Smooth muscle cell (in vitro differentiated cells): ENCODE data around the gene EIF2AK2. TPM values are rescaled to one million over a fixed set of nuclear protein-coding genes. Genes with fewer than 3 reads are reported as not detected.
A peak's percentile ranks its signal among the peaks of the same experiment; 100 is the strongest.

Experiments
- DNase-seq: peaks from one replicate; lab custom pipeline; 2025; ENCODE audit not compliant: unreplicated experiment; lab: John Stamatoyannopoulos, UW
- H2AFZ ChIP-seq: fragments of 200-600 bp; sonication (generic); 2 replicates; pipeline ENCODE4 v1.6.0; 2016; ENCODE audit warnings: antibody characterized with exemption, low read depth, mild to moderate bottlenecking
- H3F3A ChIP-seq: fragments of 200-600 bp; sonication (generic); 2 replicates; pipeline ENCODE4 v1.6.0; 2017; ENCODE audit warnings: antibody characterized with exemption, low read depth
- H3K27ac ChIP-seq: fragments of 200-600 bp; sonication (generic); 2 replicates; pipeline ENCODE4 v1.5.1; 2016; ENCODE audit warnings: low read depth, mild to moderate bottlenecking
- H3K27me3 ChIP-seq: fragments of 200-600 bp; sonication (generic); 2 replicates; pipeline ENCODE4 v1.6.1; 2016; ENCODE audit warnings: low read depth, mild to moderate bottlenecking
- H3K36me3 ChIP-seq: fragments of 200-600 bp; sonication (generic); 2 replicates; pipeline ENCODE4 v1.5.1; 2016; ENCODE audit warnings: low read depth
- H3K4me1 ChIP-seq: fragments of 200-600 bp; sonication (generic); 2 replicates; pipeline ENCODE4 v1.5.1; 2016; ENCODE audit warnings: low read depth
- H3K4me2 ChIP-seq: fragments of 200-600 bp; sonication (generic); 2 replicates; pipeline ENCODE4 v1.6.0; 2016; ENCODE audit warnings: mild to moderate bottlenecking
- H3K4me3 ChIP-seq: fragments of 200-600 bp; sonication (generic); 2 replicates; pipeline ENCODE4 v1.5.1; 2016; ENCODE audit warnings: mild to moderate bottlenecking
- H3K79me2 ChIP-seq: fragments of 200-600 bp; sonication (generic); 2 replicates; pipeline ENCODE4 v1.6.0; 2016; ENCODE audit warnings: low read depth, mild to moderate bottlenecking
- H3K9ac ChIP-seq: fragments of 200-600 bp; sonication (generic); 2 replicates; pipeline ENCODE4 v1.6.0; 2016; ENCODE audit warnings: low read depth
- H3K9me3 ChIP-seq: fragments of 200-600 bp; sonication (generic); replicated peaks from 2 replicates; pipeline ENCODE4 v1.5.1; 2016; ENCODE audit warnings: low read depth
- H4K20me1 ChIP-seq: fragments of 200-600 bp; sonication (generic); 2 replicates; pipeline ENCODE4 v1.6.0; 2016; ENCODE audit warnings: low read depth
- WGBS: methylation state at CpG from one replicate; pipeline ENCODE4 v1.1.7; 2016; ENCODE audit warnings: low lambda C conversion rate; 5-methylcytosine and 5-hydroxymethylcytosine counted together
- polyA plus RNA-seq: library from polyadenylated mRNA; unstranded; fragments of >200 nt; fragmentation: Nextera tagmentation; extraction: Ambion mirVana; gene quantifications from 2 replicates; pipeline ENCODE4 v1.2.1, GENCODE V29; 2016
- total RNA-seq: library from RNA; depleted of rRNA; stranded (reverse); fragments of >200 nt; gene quantifications from 2 replicates; pipeline ENCODE4 v1.2.3, GENCODE V29; 2014
- TF ChIP-seq, protein P1 (sequence below): fragments of 200-600 bp; sonication (generic); IDR thresholded peaks from 2 replicates; pipeline ENCODE4 v1.5.1; 2017; ENCODE audit warnings: borderline replicate concordance, mild to moderate bottlenecking, antibody characterized with exemption; ENCODE audit not compliant: insufficient read depth, poor library complexity, severe bottlenecking

EIF2AK2 gene
- total and polyA plus RNA-seq, 2 experiments from 2014 or later: 21.0 to 32.9 TPM

DNA sequence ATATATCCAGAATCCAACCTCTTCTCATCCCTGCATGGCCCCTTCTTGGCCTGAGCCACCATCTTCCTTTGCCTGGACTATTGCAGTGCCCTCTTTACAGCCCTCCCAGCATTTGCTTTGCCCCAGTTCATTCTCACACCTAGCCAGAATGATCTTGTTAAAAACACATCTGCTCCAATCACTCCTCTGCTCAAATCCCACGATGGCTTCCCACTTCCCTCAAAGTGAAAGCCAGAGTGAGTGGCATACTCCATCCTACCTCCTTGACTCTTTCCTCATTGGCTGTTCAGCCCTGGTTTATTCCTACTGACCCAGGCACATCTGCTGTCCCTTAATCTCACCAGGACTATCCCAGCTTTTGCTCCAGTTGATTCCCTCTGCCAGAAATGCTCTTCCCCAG is 17.0 kb upstream of the EIF2AK2 start:
- 73% methylated on average over 1 of the region's 1 CpG for WGBS
- DNase-seq: no peak
- H3K27ac ChIP-seq: no peak overlapping the region

DNA sequence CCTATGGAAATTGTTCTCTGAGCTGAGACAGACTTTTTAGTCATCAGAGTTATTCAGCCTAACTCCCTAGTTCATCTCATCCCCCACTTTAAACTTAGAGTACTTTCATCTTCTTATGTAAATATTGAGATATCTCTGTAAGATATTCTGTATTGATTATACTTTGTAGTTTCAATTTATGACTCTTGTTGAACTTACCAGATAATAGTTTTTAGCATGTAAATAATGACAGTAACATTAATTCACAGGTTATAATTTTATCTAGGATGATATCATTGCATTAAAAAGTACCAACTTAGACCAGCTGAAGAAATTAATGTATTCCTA is 14.8 kb upstream of the EIF2AK2 start:
- Histone ChIP-seq H3K4me2 (no peak overlapping the region), H3F3A (no peaks in the 10 kb centered on the region), H3K9ac (no peak overlapping the region), H3K27ac (no peak overlapping the region), H3K4me3 (no peak overlapping the region), H3K79me2 (no peaks in the 10 kb centered on the region), H3K9me3 (no peaks in the 10 kb centered on the region), H3K36me3 (no peaks in the 10 kb centered on the region), H2AFZ (no peak overlapping the region), H4K20me1 (no peaks in the 10 kb centered on the region), H3K4me1 (no peaks in the 10 kb centered on the region), H3K27me3 (no peaks in the 10 kb centered on the region)
- no peak for DNase-seq
- TF ChIP-seq, protein P1, sequence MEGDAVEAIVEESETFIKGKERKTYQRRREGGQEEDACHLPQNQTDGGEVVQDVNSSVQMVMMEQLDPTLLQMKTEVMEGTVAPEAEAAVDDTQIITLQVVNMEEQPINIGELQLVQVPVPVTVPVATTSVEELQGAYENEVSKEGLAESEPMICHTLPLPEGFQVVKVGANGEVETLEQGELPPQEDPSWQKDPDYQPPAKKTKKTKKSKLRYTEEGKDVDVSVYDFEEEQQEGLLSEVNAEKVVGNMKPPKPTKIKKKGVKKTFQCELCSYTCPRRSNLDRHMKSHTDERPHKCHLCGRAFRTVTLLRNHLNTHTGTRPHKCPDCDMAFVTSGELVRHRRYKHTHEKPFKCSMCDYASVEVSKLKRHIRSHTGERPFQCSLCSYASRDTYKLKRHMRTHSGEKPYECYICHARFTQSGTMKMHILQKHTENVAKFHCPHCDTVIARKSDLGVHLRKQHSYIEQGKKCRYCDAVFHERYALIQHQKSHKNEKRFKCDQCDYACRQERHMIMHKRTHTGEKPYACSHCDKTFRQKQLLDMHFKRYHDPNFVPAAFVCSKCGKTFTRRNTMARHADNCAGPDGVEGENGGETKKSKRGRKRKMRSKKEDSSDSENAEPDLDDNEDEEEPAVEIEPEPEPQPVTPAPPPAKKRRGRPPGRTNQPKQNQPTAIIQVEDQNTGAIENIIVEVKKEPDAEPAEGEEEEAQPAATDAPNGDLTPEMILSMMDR: no peak

More for the DNA sequence above, 17.0 kb upstream of the EIF2AK2 start:
- no peaks in the 10 kb centered on the region for H3K27me3 ChIP-seq
- H3K79me2 ChIP-seq: no peaks in the 10 kb centered on the region
- no peak overlapping the region for H3K4me3 ChIP-seq
- H3K4me2 ChIP-seq: no peak overlapping the region
- H3K9ac ChIP-seq: no peak overlapping the region
- H4K20me1 ChIP-seq: no peaks in the 10 kb centered on the region
- H3K9me3 ChIP-seq: no peaks in the 10 kb centered on the region
- TF ChIP-seq, protein P1: no peak
- H3K36me3 ChIP-seq: no peaks in the 10 kb centered on the region
- no peaks in the 10 kb centered on the region for H3K4me1 ChIP-seq
- no peak overlapping the region for H2AFZ ChIP-seq
- no peaks in the 10 kb centered on the region for H3F3A ChIP-seq

DNA sequence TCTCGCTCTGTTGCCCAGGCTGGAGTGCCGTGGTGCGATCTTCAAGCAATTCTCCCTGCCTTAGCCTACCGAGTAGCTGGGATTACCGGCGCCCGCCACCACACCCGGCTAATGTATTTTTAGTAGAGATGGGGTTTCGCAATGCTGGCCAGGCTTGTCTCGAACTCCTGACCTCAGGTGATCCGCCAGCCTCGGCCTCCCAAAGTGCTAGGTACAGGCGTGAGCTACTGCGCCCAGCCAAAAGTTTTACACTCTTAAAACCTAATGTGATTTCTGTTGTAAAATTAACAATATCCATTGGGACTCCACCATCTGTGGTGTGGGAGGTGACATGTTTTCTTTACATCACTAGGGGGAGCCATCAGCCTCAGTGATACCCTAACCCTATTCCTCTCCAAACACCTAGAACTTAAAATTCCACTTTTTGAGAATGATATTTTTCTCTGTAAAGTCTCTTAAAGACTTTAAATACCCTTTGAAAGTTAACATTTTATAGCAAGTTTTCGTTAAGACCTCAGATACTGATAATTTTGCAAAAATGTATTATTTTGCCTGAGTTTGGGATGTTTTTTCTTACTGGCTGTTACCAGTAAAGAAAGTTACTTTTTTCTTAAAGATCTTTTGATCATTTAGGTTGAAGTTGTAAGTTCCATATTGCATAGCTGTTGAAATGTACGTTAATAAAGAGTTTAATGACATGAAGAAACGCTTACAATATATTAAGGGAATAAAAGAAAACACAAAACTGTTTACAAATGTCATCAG is 11.6 kb upstream of the EIF2AK2 start:
- H3K36me3 ChIP-seq: no peaks in the 10 kb centered on the region
- WGBS: 44% methylated on average over 17 of the region's 17 CpGs
- no peaks in the 10 kb centered on the region for H4K20me1 ChIP-seq
- no peak for DNase-seq
- no peak overlapping the region for H3K4me2 ChIP-seq
- H3K4me1 ChIP-seq: no peaks in the 10 kb centered on the region
- H3K9me3 ChIP-seq: no peaks in the 10 kb centered on the region
- TF ChIP-seq, protein P1: peak; percentile 61
- H3K9ac ChIP-seq: no peak overlapping the region
- no peaks in the 10 kb centered on the region for H3K27me3 ChIP-seq
- H3K79me2 ChIP-seq: no peaks in the 10 kb centered on the region
- no peaks in the 10 kb centered on the region for H3F3A ChIP-seq
- H3K27ac ChIP-seq: no peak overlapping the region
- peak overlapping the region; percentile 59 for H2AFZ ChIP-seq
- no peak overlapping the region for H3K4me3 ChIP-seq

DNA sequence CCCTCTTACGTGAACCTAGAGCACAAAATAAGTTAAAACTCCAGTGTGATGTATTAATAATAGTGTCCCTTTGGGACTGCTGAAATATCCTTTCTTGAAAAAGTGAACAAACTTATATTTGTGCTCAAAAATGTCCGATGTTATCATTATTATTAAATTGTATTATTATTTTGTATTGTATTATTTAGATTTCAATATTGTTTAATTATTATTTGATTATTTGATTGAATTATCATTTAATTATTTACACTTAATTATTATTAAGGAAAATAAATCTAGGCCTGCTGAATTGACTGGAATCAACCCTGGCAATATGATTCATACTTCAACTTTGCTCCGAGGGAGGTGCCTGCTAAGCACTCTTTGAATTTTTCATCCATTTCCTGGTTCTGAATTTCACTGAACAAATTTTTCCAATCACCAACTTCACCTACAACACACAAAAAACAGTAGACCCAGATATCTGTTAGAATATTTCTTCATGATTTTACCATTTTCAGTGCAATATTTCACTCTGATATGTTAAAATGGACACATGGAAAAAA is 10.9 kb upstream of the EIF2AK2 start:
- no peak overlapping the region for H3K9ac ChIP-seq
- H3K27ac ChIP-seq: no peak overlapping the region
- H4K20me1 ChIP-seq: no peaks in the 10 kb centered on the region
- no peak overlapping the region for H3K4me3 ChIP-seq
- H3K4me2 ChIP-seq: no peak overlapping the region
- H3K9me3 ChIP-seq: no peaks in the 10 kb centered on the region
- H3K27me3 ChIP-seq: no peaks in the 10 kb centered on the region
- TF ChIP-seq, protein P1: no peak
- no peaks in the 10 kb centered on the region for H3F3A ChIP-seq
- 91% methylated on average over 3 of the region's 3 CpGs for WGBS
- no peaks in the 10 kb centered on the region for H3K79me2 ChIP-seq
- H3K36me3 ChIP-seq: no peaks in the 10 kb centered on the region
- no peaks in the 10 kb centered on the region for H3K4me1 ChIP-seq
- peak overlapping the region; percentile 59 for H2AFZ ChIP-seq
- DNase-seq: no peak
